HCEC 1CT (cell line): Measurements from ENCODE around the gene THAP7.
"Not testable (repeated sequence)": the region's sequence is repeated elsewhere in the genome, so short reads cannot be mapped to it uniquely, and the experiment has no call there.

Source experiments
- DNase-seq: peaks from one replicate; pipeline ENCODE4 v3.0.0-alpha.2; 2017

The THAP7 gene

GRCh38 chr22:20977019-20977418 is 24.9 kb downstream of the THAP7 start:
- no peak for DNase-seq

- DNase-seq = no peak
These were observed 25.5 kb downstream of the THAP7 start for GRCh38 chr22:20976291-20976877.

- DNase-seq = no peak
These were observed 26.2 kb downstream of the THAP7 start for GRCh38 chr22:20975541-20976290.

- no peak for DNase-seq
These were observed 27.5 kb downstream of the THAP7 start for GRCh38 chr22:20974336-20974955.

GRCh38 chr22:20973634-20974286 is 28.2 kb downstream of the THAP7 start:
- DNase-seq = no peak

GRCh38 chr22:20972933-20973577 is 28.9 kb downstream of the THAP7 start:
- no peak for DNase-seq

- DNase-seq = not testable (repeated sequence)
These were observed 29.8 kb downstream of the THAP7 start for GRCh38 chr22:20972014-20972694.

- DNase-seq = no peak
These were observed 30.8 kb downstream of the THAP7 start for GRCh38 chr22:20970939-20971657.

GRCh38 chr22:20968281-20968977 is 33.5 kb downstream of the THAP7 start:
- no peak for DNase-seq

- DNase-seq = no peak
These were observed 34.2 kb downstream of the THAP7 start for GRCh38 chr22:20967697-20968211.

GRCh38 chr22:20966883-20967696 is 34.8 kb downstream of the THAP7 start, which contains the start of gene AIFM3:
TSS of gene AIFM3 (plus strand) at chr22:20967255. CDS start at chr22:20967945, 690 bp downstream.
- no peak for DNase-seq

GRCh38 chr22:20965888-20966855 is 35.7 kb downstream of the THAP7 start:
- no peak for DNase-seq

- no peak for DNase-seq
These were observed 36.6 kb downstream of the THAP7 start for GRCh38 chr22:20965104-20965887.

- DNase-seq = no peak
These were observed 37.2 kb downstream of the THAP7 start for GRCh38 chr22:20964799-20965103.

GRCh38 chr22:20964090-20964798 is 37.7 kb downstream of the THAP7 start:
- DNase-seq = no peak

GRCh38 chr22:20963201-20964052 is 38.5 kb downstream of the THAP7 start:
- DNase-seq = no peak
